HFFc6 (cell line): ENCODE results near the gene CCDC149. TPM values are rescaled to one million over a fixed set of nuclear protein-coding genes. Genes with fewer than 3 reads are reported as not detected.

ENCODE experiments used
- DNase-seq: peaks from one replicate; pipeline ENCODE4 v3.0.0-alpha.2; 2018
- H3K27ac Mint-ChIP-seq: 2 replicates; pipeline ENCODE4 v1.8.0; 2020; ENCODE audit warnings: mild to moderate bottlenecking, mixed read lengths
- H3K27me3 Mint-ChIP-seq: 2 replicates; pipeline ENCODE4 v1.8.0; 2021; ENCODE audit warnings: mild to moderate bottlenecking, moderate library complexity, mixed read lengths; ENCODE audit not compliant: insufficient read depth
- H3K36me3 Mint-ChIP-seq: 2 replicates; pipeline ENCODE4 v1.8.0; 2021; ENCODE audit warnings: low read depth, mixed read lengths
- H3K4me1 Mint-ChIP-seq: 2 replicates; pipeline ENCODE4 v1.8.0; 2020; ENCODE audit warnings: low read depth, mixed read lengths
- H3K4me3 Mint-ChIP-seq: 2 replicates; pipeline ENCODE4 v1.8.0; 2020; ENCODE audit warnings: mild to moderate bottlenecking, moderate library complexity, mixed read lengths
- H3K9me3 Mint-ChIP-seq: 2 replicates; pipeline ENCODE4 v1.8.0; 2020; ENCODE audit warnings: mild to moderate bottlenecking, mixed read lengths
- long read RNA-seq: library from polyadenylated mRNA; unstranded; transcript quantifications from one replicate; pipeline ENCODE4 v2.0.0, GENCODE V29; 2019
- total RNA-seq, 6 experiments: library from RNA; stranded (reverse); fragmentation: NEBNext Ultra II Directional; extraction: Animal tissue kit (Norgen Biotek cat#: 25700); gene quantifications; 2 replicates in 1 of 6; 3 replicates in 5 of 6; pipeline ENCODE4 v1.2.3, GENCODE V29; 2021
- TF ChIP-seq, protein P1 (sequence below): fragments of 200-600 bp; sonication (generic); IDR thresholded peaks from 2 replicates; pipeline ENCODE4 v1.5.0; 2021; ENCODE audit warnings: antibody characterized with exemption, mild to moderate bottlenecking

The CCDC149 gene
- total RNA-seq = 10 to 100 TPM; 10.9 to 13.5 (median 12.9) TPM
- long read RNA-seq, partial matches to known transcripts = 0 of 2 reads
- long read RNA-seq, other reads (novel, unspliced or antisense) = 1 of 2 reads

DNA sequence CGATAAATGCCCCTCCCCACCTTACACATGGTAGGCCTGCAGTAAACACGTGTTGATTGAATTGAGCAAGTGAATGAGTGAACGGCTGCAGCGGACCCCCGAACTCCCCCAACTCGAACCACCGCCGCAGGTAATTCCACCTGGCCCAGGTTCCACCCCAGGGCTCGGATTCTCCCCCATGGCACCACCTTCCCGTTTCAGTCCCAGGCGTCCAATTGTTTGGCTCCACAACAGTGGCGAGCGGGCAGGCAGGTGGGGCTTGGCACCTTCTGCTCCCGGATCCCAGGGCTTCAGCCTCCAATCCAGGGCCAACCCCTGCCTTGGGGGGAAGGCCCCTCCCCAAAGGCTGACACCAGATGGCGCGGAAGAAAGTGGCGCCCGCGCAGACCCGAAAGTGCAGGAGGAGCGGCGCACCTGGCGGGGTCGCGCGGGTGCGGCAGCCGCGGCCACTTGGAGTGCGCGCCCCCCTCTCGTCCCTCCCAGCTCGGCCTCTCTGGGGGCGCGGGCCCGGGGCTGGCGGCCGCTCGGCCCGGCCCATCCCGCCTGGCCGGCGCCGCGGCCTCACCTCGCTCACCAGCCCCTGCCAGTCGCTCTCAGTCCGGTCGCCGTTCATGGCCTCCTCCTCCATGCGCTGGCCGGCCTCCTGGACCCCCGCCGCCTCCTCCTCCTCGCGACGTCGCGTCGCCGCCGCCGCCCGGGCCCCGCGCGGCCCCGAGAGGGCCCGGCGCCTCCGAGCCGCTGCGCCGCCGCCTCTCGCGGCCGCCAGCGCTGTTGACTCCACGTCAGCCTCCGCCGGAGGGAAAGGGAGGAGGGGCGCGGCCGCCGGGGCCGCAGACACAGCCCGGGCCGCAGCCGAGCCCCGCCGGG is at the start of gene CCDC149:
TSS of gene CCDC149 (minus strand) at position 791 of the 867 bp plus-strand sequence. CDS start at position 613, 178 bp downstream.
- peaks cover 1% of the 10 kb centered on the region; the same call in 1 of the 2 replicates for H3K27me3 Mint-ChIP-seq
- peaks cover 16% of the 10 kb centered on the region for H3K36me3 Mint-ChIP-seq
- H3K27ac Mint-ChIP-seq = peak within 1 kb of the TSS; percentile 92
- peaks cover 11% of the 10 kb centered on the region; the same call in 1 of the 2 replicates for H3K9me3 Mint-ChIP-seq
- TF ChIP-seq, protein P1, sequence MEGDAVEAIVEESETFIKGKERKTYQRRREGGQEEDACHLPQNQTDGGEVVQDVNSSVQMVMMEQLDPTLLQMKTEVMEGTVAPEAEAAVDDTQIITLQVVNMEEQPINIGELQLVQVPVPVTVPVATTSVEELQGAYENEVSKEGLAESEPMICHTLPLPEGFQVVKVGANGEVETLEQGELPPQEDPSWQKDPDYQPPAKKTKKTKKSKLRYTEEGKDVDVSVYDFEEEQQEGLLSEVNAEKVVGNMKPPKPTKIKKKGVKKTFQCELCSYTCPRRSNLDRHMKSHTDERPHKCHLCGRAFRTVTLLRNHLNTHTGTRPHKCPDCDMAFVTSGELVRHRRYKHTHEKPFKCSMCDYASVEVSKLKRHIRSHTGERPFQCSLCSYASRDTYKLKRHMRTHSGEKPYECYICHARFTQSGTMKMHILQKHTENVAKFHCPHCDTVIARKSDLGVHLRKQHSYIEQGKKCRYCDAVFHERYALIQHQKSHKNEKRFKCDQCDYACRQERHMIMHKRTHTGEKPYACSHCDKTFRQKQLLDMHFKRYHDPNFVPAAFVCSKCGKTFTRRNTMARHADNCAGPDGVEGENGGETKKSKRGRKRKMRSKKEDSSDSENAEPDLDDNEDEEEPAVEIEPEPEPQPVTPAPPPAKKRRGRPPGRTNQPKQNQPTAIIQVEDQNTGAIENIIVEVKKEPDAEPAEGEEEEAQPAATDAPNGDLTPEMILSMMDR = 0 out of 2 replicates have a peak, but pooled peaks have one; percentile 1
- peak; percentile 34 for DNase-seq
- H3K4me1 Mint-ChIP-seq = peaks cover 37% of the 10 kb centered on the region
- peak within 1 kb of the TSS; percentile 89 for H3K4me3 Mint-ChIP-seq

DNA sequence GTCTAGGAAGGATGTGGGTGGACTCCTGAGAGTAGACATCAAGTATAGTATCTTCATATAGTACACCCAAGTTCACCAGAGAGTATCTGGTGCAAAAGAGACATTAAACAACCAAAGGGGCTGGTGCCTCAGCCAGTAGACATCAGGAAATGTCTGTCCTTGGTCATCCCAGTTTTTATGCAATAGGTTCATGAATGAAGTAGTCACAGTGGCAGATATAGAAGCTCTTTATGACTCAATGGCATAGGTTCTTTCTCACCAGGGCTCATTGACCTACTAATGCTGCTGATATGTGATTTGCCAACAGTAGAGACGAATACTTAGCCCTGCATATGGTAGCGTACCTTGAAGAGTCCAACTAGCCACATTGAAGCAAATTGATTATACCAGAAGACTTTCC is 45.0 kb upstream of the CCDC149 start:
- TF ChIP-seq, protein P1 = no peak
- Mint-ChIP-seq H3K4me1 (no peaks in the 10 kb centered on the region), H3K4me3 (no peak overlapping the region), H3K36me3 (no peaks in the 10 kb centered on the region), H3K27me3 (no peaks in the 10 kb centered on the region; the same call in 1 of the 2 replicates), H3K27ac (no peak overlapping the region), H3K9me3 (no peaks in the 10 kb centered on the region; the same call in 1 of the 2 replicates)
- DNase-seq = no peak

GRCh38 chr4:24956763-24957162 is 43.9 kb upstream of the CCDC149 start:
- H3K4me3 Mint-ChIP-seq = no peak overlapping the region
- H3K36me3 Mint-ChIP-seq = no peaks in the 10 kb centered on the region
- no peaks in the 10 kb centered on the region; the same call in 1 of the 2 replicates for H3K9me3 Mint-ChIP-seq
- no peak for DNase-seq
- H3K27ac Mint-ChIP-seq = no peak overlapping the region
- TF ChIP-seq, protein P1 = no peak
- H3K4me1 Mint-ChIP-seq = no peaks in the 10 kb centered on the region
- no peaks in the 10 kb centered on the region; the same call in 1 of the 2 replicates for H3K27me3 Mint-ChIP-seq

DNA sequence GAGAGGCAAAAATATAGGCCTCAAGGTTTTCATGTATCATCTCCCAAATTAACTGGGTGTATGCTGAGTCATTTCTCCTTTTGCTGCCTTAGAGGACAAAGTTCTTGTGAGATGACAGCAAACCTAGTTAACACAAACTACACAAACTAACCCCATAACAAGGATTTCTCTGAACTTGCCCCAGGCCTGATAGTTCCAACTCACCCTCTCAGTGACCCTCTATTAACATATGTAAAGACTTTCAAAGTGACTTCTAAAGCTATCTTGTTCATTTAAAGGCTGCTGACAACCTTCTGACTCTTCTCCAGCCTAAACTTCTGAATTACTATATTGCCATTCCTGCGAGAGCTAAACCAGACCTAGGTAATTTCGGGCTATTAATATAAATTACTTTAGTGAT is 43.2 kb upstream of the CCDC149 start:
- no peak overlapping the region for H3K4me3 Mint-ChIP-seq
- H3K36me3 Mint-ChIP-seq = no peaks in the 10 kb centered on the region
- DNase-seq = no peak
- H3K9me3 Mint-ChIP-seq = no peaks in the 10 kb centered on the region; the same call in 1 of the 2 replicates
- peaks cover under 1% of the 10 kb centered on the region; the same call in 1 of the 2 replicates for H3K27me3 Mint-ChIP-seq
- no peak overlapping the region for H3K27ac Mint-ChIP-seq
- TF ChIP-seq, protein P1 = no peak
- no peaks in the 10 kb centered on the region for H3K4me1 Mint-ChIP-seq

- no peak overlapping the region for H3K4me3 Mint-ChIP-seq
- no peaks in the 10 kb centered on the region; the same call in 1 of the 2 replicates for H3K9me3 Mint-ChIP-seq
- no peak for DNase-seq
- H3K4me1 Mint-ChIP-seq = no peaks in the 10 kb centered on the region
- H3K27ac Mint-ChIP-seq = no peak overlapping the region
- H3K36me3 Mint-ChIP-seq = no peaks in the 10 kb centered on the region
- H3K27me3 Mint-ChIP-seq = peaks cover 19% of the 10 kb centered on the region
- TF ChIP-seq, protein P1 = no peak
These were observed 39.8 kb upstream of the CCDC149 start for GRCh38 chr4:24952667-24953066.
